Heart right ventricle (tissue), 16 donors: ENCODE measurements around the gene PIK3R4. TPM values are rescaled to one million over a fixed set of nuclear protein-coding genes. Genes with fewer than 3 reads are reported as not detected.
A peak's percentile ranks its signal among the peaks of the same experiment; 100 is the strongest.

ENCODE experiments used
- ATAC-seq, 8 donors: fragments of 200-7000 bp; cut with Tn5 transposase; one replicate each; pipeline ENCODE4 v1.9.1; 2020; ENCODE audit warnings: mild to moderate bottlenecking in 8 of 8, moderate library complexity in 8 of 8, moderate number of reproducible peaks in 1 of 8
- DNase-seq, 2 donors: peaks; one replicate each; pipeline ENCODE4 v3.0.0-alpha.2; 2020
- H3K27ac ChIP-seq, 10 donors: fragments of 200-600 bp; sonication (generic) in 2 of 10; one replicate each; pipeline versions ENCODE4 v1.5.0 to v1.8.0; 2020 to 2022; ENCODE audit warnings: mild to moderate bottlenecking in 3 of 10
- H3K27me3 ChIP-seq, 7 donors: fragments of 200-600 bp; one replicate each; pipeline ENCODE4 v1.8.0; 2021 to 2022; ENCODE audit warnings: mild to moderate bottlenecking in 2 of 7
- H3K36me3 ChIP-seq, 9 donors: fragments of 200-600 bp; sonication (generic) in 1 of 9; one replicate each; pipeline versions ENCODE4 v1.5.0 to v1.8.0; 2020 to 2022; ENCODE audit warnings: mild to moderate bottlenecking in 2 of 9
- H3K4me1 ChIP-seq, 9 donors: fragments of 200-600 bp; sonication (generic) in 1 of 9; one replicate each; pipeline versions ENCODE4 v1.5.0 to v1.8.0; 2020 to 2022; ENCODE audit warnings: mild to moderate bottlenecking in 4 of 9
- H3K4me3 ChIP-seq, 10 donors: fragments of 200-600 bp; sonication (generic) in 2 of 10; one replicate each; pipeline versions ENCODE4 v1.5.0 to v1.8.0; 2020 to 2022; ENCODE audit warnings: mild to moderate bottlenecking in 7 of 10, moderate library complexity in 2 of 10
- H3K9me3 ChIP-seq, 11 donors: fragments of 200-600 bp in 10 of 11; sonication (generic) in 2 of 11; one replicate each; pipeline versions ENCODE4 v1.5.0 to v1.8.0; 2013 to 2022; ENCODE audit warnings: mild to moderate bottlenecking in 2 of 11, control low read depth in 1 of 11, moderate library complexity in 1 of 11
- CTCF ChIP-seq, 9 donors: fragments of 200-600 bp; sonication (generic) in 2 of 9; IDR thresholded peaks; one replicate each; pipeline versions ENCODE4 v1.5.0 to v1.8.0; 2021 to 2022; ENCODE audit warnings: antibody characterized with exemption in 9 of 9, mild to moderate bottlenecking in 5 of 9, moderate library complexity in 1 of 9
- WGBS, 2 donors: extraction: QIAGEN DNeasy Blood & Tissue Kit; methylation state at CpG; one replicate each; pipeline ENCODE4 v1.1.7; 2013; ENCODE audit warnings: inconsistent platforms in 1 of 2; 5-methylcytosine and 5-hydroxymethylcytosine counted together
- intact Hi-C, 10 donors: fragments of 100-400 bp; cut with DNase I; formaldehyde crosslinking; loops; one replicate each; pipeline versions ENCODE4 v1.11.1 to v1.14.2; 2022
- polyA plus RNA-seq, 2 donors: library from polyadenylated mRNA; stranded (reverse); fragments of 200-250 nt; gene quantifications; one replicate each; pipeline ENCODE4 v1.2.3, GENCODE V29; 2013
- total RNA-seq, 10 donors: library from RNA; stranded (reverse); fragmentation: NEBNext Ultra II Directional in 3 of 10; extraction: Animal tissue kit (Norgen Biotek cat#: 25700) in 3 of 10; gene quantifications; one replicate each; pipeline versions ENCODE4 v1.2.1 to v1.2.4, GENCODE V29; 2021 to 2023
- donor health status: Arrhythmogenic right ventricular cardiomyopathy.
- donor health status: ischemic (EF 13 %, LVEDD 7.1; RV severe dilation, severe dysfunction).
- donor health status: healthy with polysubstance abuse.
- donor health status: DM: no; HTN: yes; CAD: no.
- donor health status: DM: no; HTN: no; CAD: no.
- donor health status: ischemic (EF 25% LVEDD 6.9; RV normal size, moderate dysfunction).
- donor health status: ischemic (EF 25% LVEDD 5.7; RV mildly dilated, moderate dysfunction).
- donor health status: healthy.
- donor health status: DM: yes; HTN: yes; CAD: no.
- donor health status: Ischemic cardiomyopathy.
- donor health status: ischemic (EF 35%, LVEDD 5.7; RV mildly dilated, moderate dysfunction).
- donor health status: nonischemic (EF 11% LVEDD 7.7; RV severe dilation, severe dysfunction).
- donor health status: DM: yes; HTN: yes; CAD: no.
- donor health status: PGD.
- donor health status: ischemic (EF 29% LVEDD 5.4; RV normal size, mild dysfunction).
- donor health status: nonischemic (EF 23%, LVEDD 6.1; RV moderate dilation, normal function).

The PIK3R4 gene
- total and polyA plus RNA-seq, 12 donors, result 12.3 to 22.3 (median 17.1) TPM

- TF ChIP-seq CTCF (IDR thresholded peaks at IDR 0.05), result no peak
- H3K4me1 ChIP-seq, result peaks cover 0 to 17% (median 0%) of the 10 kb centered on the region in 9 donors
- peaks cover 0 to 9% (median 0%) of the 10 kb centered on the region in 9 donors for H3K36me3 ChIP-seq
- intact Hi-C loops, result no loop called here
- peak in 1 of 8 donors; percentile 30 for ATAC-seq
- no peak overlapping the region for H3K4me3 ChIP-seq
- no peaks in the 10 kb centered on the region for H3K27me3 ChIP-seq
- H3K9me3 ChIP-seq, result no peaks in the 10 kb centered on the region
- WGBS, 2 donors, result 92 to 97% methylated on average over 5 of the region's 5 CpGs
- H3K27ac ChIP-seq, result no peak overlapping the region
- no peak for DNase-seq
Observed at GRCh38 chr3:130656627-130657026, 90.0 kb downstream of the PIK3R4 start.

- WGBS, 2 donors, result 92 to 95% methylated on average over 2 of the region's 2 CpGs
- Histone ChIP-seq H3K4me1 (peaks cover 0 to under 1% (median 0%) of the 10 kb centered on the region in 9 donors), H3K36me3 (peaks cover 0 to 9% (median 0%) of the 10 kb centered on the region in 9 donors), H3K4me3 (no peak overlapping the region), H3K9me3 (no peaks in the 10 kb centered on the region), H3K27ac (no peak overlapping the region), H3K27me3 (no peaks in the 10 kb centered on the region)
- TF ChIP-seq CTCF (IDR thresholded peaks at IDR 0.05), result no peak
- no peak for ATAC-seq
- intact Hi-C loops, result no loop called here
- no peak for DNase-seq
Observed at GRCh38 chr3:130654921-130655320, 91.7 kb downstream of the PIK3R4 start.

- no peaks in the 10 kb centered on the region for H3K4me1 ChIP-seq
- WGBS, 2 donors, result 97 to 98% methylated on average over 1 of the region's 1 CpG
- H3K27ac ChIP-seq, result no peak overlapping the region
- DNase-seq, result no peak
- ATAC-seq, result no peak
- no peaks in the 10 kb centered on the region for H3K27me3 ChIP-seq
- no peak for TF ChIP-seq CTCF (IDR thresholded peaks at IDR 0.05)
- H3K36me3 ChIP-seq, result peaks cover 0 to 9% (median 0%) of the 10 kb centered on the region in 9 donors
- H3K9me3 ChIP-seq, result no peaks in the 10 kb centered on the region
- intact Hi-C loops, result no loop called here
- H3K4me3 ChIP-seq, result no peak overlapping the region
Observed at GRCh38 chr3:130654091-130654490, 92.5 kb downstream of the PIK3R4 start.

GRCh38 chr3:130649061-130649654, 97.5 kb downstream of the PIK3R4 start:
- intact Hi-C loops, result no loop called here

More at GRCh38 chr3:130649061-130649654, 97.5 kb downstream of the PIK3R4 start:
- TF ChIP-seq CTCF (IDR thresholded peaks at IDR 0.05), result no peak
- Histone ChIP-seq H3K27me3 (no peaks in the 10 kb centered on the region), H3K4me1 (peaks cover 0 to 9% (median 0%) of the 10 kb centered on the region in 9 donors), H3K9me3 (no peaks in the 10 kb centered on the region), H3K27ac (no peak overlapping the region), H3K36me3 (no peaks in the 10 kb centered on the region), H3K4me3 (no peak overlapping the region)
- DNase-seq (no peak), ATAC-seq (no peak)
- 80 to 82% methylated on average over 30 of the region's 30 CpGs for WGBS, 2 donors
